H1 (cell line): Measurements from ENCODE around the gene LSG1. TPM values are rescaled to one million over a fixed set of nuclear protein-coding genes. Genes with fewer than 3 reads are reported as not detected.

Source experiments
- CTCF ChIA-PET: fragments of 300-600 bp; sonication (Branson Sonifier 250); formaldehyde crosslinking; loops from one replicate; lab custom pipeline; 2021; ENCODE audit not compliant: partially characterized antibody; lab: Charles Lee
- POLR2A ChIA-PET: fragments of 300-600 bp; sonication (Branson Sonifier 250); formaldehyde crosslinking; loops from one replicate; lab custom pipeline; 2021; ENCODE audit warnings: inconsistent platforms; ENCODE audit not compliant: partially characterized antibody; lab: Charles Lee
- DNase-seq, 2 experiments: peaks; one replicate each; pipeline versions ENCODE4 v3.0.0 to v3.0.0-alpha.2; 2010 to 2022; ENCODE audit warnings: low spot score in 2 of 2, low read depth in 1 of 2, mixed read lengths in 1 of 2
- FAIRE-seq: peaks from 2 replicates; lab custom pipeline; 2011; peaks lifted over from hg19 to GRCh38; lab: Jason Lieb, UNC
- H2AFZ ChIP-seq: 2 replicates; pipeline ENCODE4 v1.8.1; 2012; ENCODE audit warnings: low read length, inconsistent platforms
- H2AK5ac ChIP-seq: 2 replicates; pipeline ENCODE4 v1.6.1; 2013; ENCODE audit warnings: low read depth, low read length
- H2BK120ac ChIP-seq: replicated peaks from 2 replicates; pipeline ENCODE3; 2013; ENCODE audit warnings: low read depth, low read length, inconsistent platforms
- H2BK12ac ChIP-seq: 2 replicates; pipeline ENCODE4 v1.6.1; 2013; ENCODE audit warnings: low read depth, low read length
- H2BK15ac ChIP-seq: 2 replicates; pipeline ENCODE4 v1.6.1; 2013; ENCODE audit warnings: low read length
- H2BK20ac ChIP-seq: 2 replicates; pipeline ENCODE4 v1.6.1; 2013; ENCODE audit warnings: low read length
- H2BK5ac ChIP-seq: 2 replicates; pipeline ENCODE4 v1.6.1; 2013; ENCODE audit warnings: low read depth, low read length
- H3K14ac ChIP-seq: 2 replicates; pipeline ENCODE4 v1.6.1; 2013; ENCODE audit warnings: inconsistent platforms; ENCODE audit not compliant: insufficient read length
- H3K18ac ChIP-seq: 2 replicates; pipeline ENCODE4 v1.6.1; 2013; ENCODE audit warnings: low read length; ENCODE audit errors: extremely low read depth
- H3K23ac ChIP-seq: 2 replicates; pipeline ENCODE4 v1.6.1; 2013; ENCODE audit warnings: inconsistent platforms; ENCODE audit not compliant: insufficient read length
- H3K23me2 ChIP-seq: 2 replicates; pipeline ENCODE4 v1.6.1; 2013; ENCODE audit warnings: low read depth, low read length
- H3K27ac ChIP-seq: 2 replicates; pipeline ENCODE4 v1.6.1; 2011; ENCODE audit warnings: low read depth, low read length, inconsistent platforms
- H3K27me3 ChIP-seq, 4 experiments: replicated peaks in 1 of 4; 1 replicate in 1 of 4; 2 replicates in 3 of 4; pipeline versions ENCODE4 v1.6.1 to v1.8.1; 2011 to 2013; ENCODE audit warnings: low read length in 3 of 4, mild to moderate bottlenecking in 3 of 4, inconsistent platforms in 2 of 4, mixed read lengths in 2 of 4, moderate library complexity in 1 of 4; ENCODE audit not compliant: control insufficient read depth in 3 of 4, insufficient read depth in 3 of 4; ENCODE audit errors: extremely low read depth in 1 of 4
- H3K36me3 ChIP-seq, 4 experiments: 2 replicates each; pipeline versions ENCODE4 v1.6.1 to v1.8.1; 2011 to 2013; ENCODE audit warnings: mild to moderate bottlenecking in 4 of 4, low read length in 3 of 4, moderate library complexity in 2 of 4, control low read depth in 1 of 4, inconsistent platforms in 1 of 4; ENCODE audit not compliant: insufficient read depth in 4 of 4, control insufficient read depth in 2 of 4
- H3K4ac ChIP-seq: replicated peaks from 2 replicates; pipeline ENCODE3; 2013; ENCODE audit warnings: low read length, low read depth, mixed read lengths, inconsistent platforms; ENCODE audit not compliant: insufficient read length
- H3K4me1 ChIP-seq, 4 experiments: replicated peaks in 1 of 4; 1 replicate in 1 of 4; 2 replicates in 3 of 4; pipeline versions ENCODE4 v1.6.1 to v1.8.1; 2011 to 2013; ENCODE audit warnings: low read length in 3 of 4, inconsistent platforms in 2 of 4, mixed read lengths in 1 of 4; ENCODE audit not compliant: insufficient read depth in 4 of 4, control insufficient read depth in 3 of 4
- H3K4me2 ChIP-seq, 2 experiments: 2 replicates each; pipeline versions ENCODE4 v1.6.1 to v1.8.1; 2011 to 2013; ENCODE audit warnings: low read depth in 2 of 2, low read length in 2 of 2, control low read depth in 1 of 2, inconsistent platforms in 1 of 2, mild to moderate bottlenecking in 1 of 2; ENCODE audit not compliant: insufficient read depth in 1 of 2
- H3K4me3 ChIP-seq, 4 experiments: fragments of 200-600, 300-600 bp in 1 of 4; sonication (generic), shearing (Covaris generic), sonication (Bioruptor Twin) in 1 of 4; 2 replicates each; pipeline versions ENCODE4 v1.5.1 to v1.8.1; 2011 to 2016; ENCODE audit warnings: low read length in 4 of 4, low read depth in 3 of 4, control low read depth in 2 of 4, inconsistent platforms in 2 of 4, mild to moderate bottlenecking in 2 of 4, mixed read lengths in 1 of 4, moderate library complexity in 1 of 4; ENCODE audit not compliant: insufficient read depth in 2 of 4; ENCODE audit errors: extremely low read depth in 1 of 4
- H3K56ac ChIP-seq: replicated peaks from 2 replicates; pipeline ENCODE3; 2013; ENCODE audit warnings: low read depth, mild to moderate bottlenecking, mixed read lengths, low read length, inconsistent platforms; ENCODE audit not compliant: insufficient read length
- H3K79me1 ChIP-seq: 2 replicates; pipeline ENCODE4 v1.6.1; 2013; ENCODE audit warnings: low read depth, low read length, control low read depth
- H3K79me2 ChIP-seq, 2 experiments: 2 replicates each; pipeline versions ENCODE4 v1.6.1 to v1.8.1; 2012 to 2013; ENCODE audit warnings: low read length in 2 of 2, mild to moderate bottlenecking in 2 of 2, inconsistent platforms in 1 of 2; ENCODE audit not compliant: insufficient read depth in 2 of 2, control insufficient read depth in 1 of 2
- H3K9ac ChIP-seq, 4 experiments: replicated peaks in 1 of 4; 1 replicate in 1 of 4; 2 replicates in 3 of 4; pipeline versions ENCODE4 v1.6.1 to v1.8.1; 2011 to 2013; ENCODE audit warnings: low read depth in 3 of 4, low read length in 3 of 4, control low read depth in 2 of 4, mild to moderate bottlenecking in 2 of 4, moderate library complexity in 2 of 4, inconsistent platforms in 1 of 4; ENCODE audit errors: extremely low read depth in 1 of 4
- H3K9me3 ChIP-seq, 2 experiments: 2 replicates each; pipeline versions ENCODE4 v1.6.1 to v1.8.1; 2012 to 2013; ENCODE audit warnings: mild to moderate bottlenecking in 2 of 2, moderate library complexity in 2 of 2, control low read depth in 1 of 2, inconsistent platforms in 1 of 2, low read depth in 1 of 2, low read length in 1 of 2, mixed read lengths in 1 of 2; ENCODE audit not compliant: insufficient read depth in 2 of 2
- H4K20me1 ChIP-seq, 2 experiments: replicated peaks in 1 of 2; 2 replicates each; pipeline versions ENCODE3 to v1.8.1; 2011 to 2013; ENCODE audit warnings: inconsistent platforms in 2 of 2, low read length in 2 of 2, mild to moderate bottlenecking in 1 of 2; ENCODE audit not compliant: insufficient read depth in 2 of 2, control insufficient read depth in 1 of 2
- H4K5ac ChIP-seq: 2 replicates; pipeline ENCODE4 v1.6.1; 2013; ENCODE audit warnings: low read length, low read depth, mixed read lengths, inconsistent platforms; ENCODE audit not compliant: insufficient read length
- H4K8ac ChIP-seq: 2 replicates; pipeline ENCODE4 v1.8.0; 2013; ENCODE audit warnings: mild to moderate bottlenecking, moderate library complexity, low read length, inconsistent platforms; ENCODE audit not compliant: insufficient read depth; ENCODE audit errors: extremely low read depth
- H4K91ac ChIP-seq: replicated peaks from 2 replicates; pipeline ENCODE3; 2013; ENCODE audit warnings: low read length, mixed read lengths, inconsistent platforms; ENCODE audit not compliant: insufficient read length
- BACH1 ChIP-seq: IDR thresholded peaks from 2 replicates; pipeline ENCODE4 v1.6.1; 2012; ENCODE audit warnings: low read length, improper control_type of control experiment
- CEBPB ChIP-seq: IDR thresholded peaks from 2 replicates; pipeline ENCODE4 v1.6.1; 2012; ENCODE audit warnings: low read depth, low read length
- CTBP2 ChIP-seq: IDR thresholded peaks from 2 replicates; pipeline ENCODE4 v1.7.0; 2011; ENCODE audit warnings: borderline replicate concordance, mild to moderate bottlenecking, moderate library complexity, mixed read lengths, low read length; ENCODE audit not compliant: insufficient read depth, insufficient read length
- CTCF ChIP-seq, 3 experiments: IDR thresholded peaks; 1 replicate in 2 of 3; 2 replicates in 1 of 3; pipeline versions ENCODE4 v1.5.1 to v1.6.1; 2011; ENCODE audit warnings: low read length in 3 of 3, mild to moderate bottlenecking in 3 of 3, inconsistent platforms in 2 of 3, low read depth in 1 of 3, moderate library complexity in 1 of 3; ENCODE audit not compliant: insufficient read depth in 1 of 3; ENCODE audit errors: control extremely low read depth in 1 of 3
- E2F6 ChIP-seq: IDR thresholded peaks from 2 replicates; pipeline ENCODE4 v1.6.1; 2012; ENCODE audit warnings: inconsistent platforms
- GTF2F1 ChIP-seq: IDR thresholded peaks from 2 replicates; pipeline ENCODE4 v1.6.1; 2012; ENCODE audit warnings: low read depth, low read length, improper control_type of control experiment, borderline replicate concordance
- MAFK ChIP-seq: IDR thresholded peaks from 2 replicates; pipeline ENCODE4 v1.6.1; 2012; ENCODE audit warnings: low read depth, mild to moderate bottlenecking, improper control_type of control experiment, low read length
- PHF8 ChIP-seq: fragments of 200-600 bp; sonication (generic); conservative IDR thresholded peaks from 2 replicates; pipeline ENCODE4 v1.7.1; 2012; ENCODE audit warnings: low read depth, mild to moderate bottlenecking, inconsistent platforms, low read length, moderate library complexity
- SIRT6 ChIP-seq: IDR thresholded peaks from one replicate; pipeline ENCODE4 v1.7.1; 2012; ENCODE audit warnings: low read length, inconsistent platforms
- YY1 ChIP-seq: IDR thresholded peaks from 2 replicates; pipeline ENCODE4 v1.6.1; 2011; ENCODE audit warnings: low read depth, mild to moderate bottlenecking, low read length
- WGBS, 2 experiments: shearing (Covaris generic) in 1 of 2; methylation state at CpG; one replicate each; pipeline versions ENCODE4 v1.1.6 to v1.1.7; 2013 to 2015; ENCODE audit warnings: low lambda C conversion rate in 2 of 2, mixed read lengths in 2 of 2, inconsistent platforms in 1 of 2, low coverage in 1 of 2, missing lambda C conversion rate in 1 of 2; ENCODE audit not compliant: insufficient replicate concordance in 2 of 2, insufficient coverage in 1 of 2, insufficient read length in 1 of 2; ENCODE audit errors: extremely low coverage in 1 of 2, missing lambda C conversion rate in 1 of 2; 5-methylcytosine and 5-hydroxymethylcytosine counted together
- polyA plus RNA-seq, 7 experiments: library from polyadenylated mRNA; depleted of rRNA in 3 of 7; stranded (reverse) in 5 of 7; unstranded in 2 of 7; fragments of >200 nt in 5 of 7; fragments of 200-250 nt in 2 of 7; gene quantifications; 1 replicate in 5 of 7; 2 replicates in 1 of 7; 4 replicates in 1 of 7; pipeline versions ENCODE4 v1.2.1 to v1.2.3, GENCODE V29; 2011 to 2013; ENCODE audit warnings: missing spikeins in 2 of 7, mixed read lengths in 2 of 7
- total RNA-seq: library from RNA; stranded (reverse); fragmentation: NEBNext Ultra II Directional; extraction: Animal tissue kit (Norgen Biotek cat#: 25700); gene quantifications from 2 replicates; pipeline ENCODE4 v1.2.1, GENCODE V29; 2021

LSG1 gene
- total and polyA plus RNA-seq, 2 of the 8 experiments (the other 6 are each of a cell fraction or from before 2014, with no cell fraction given), result 23.7 to 47.6 TPM

GRCh38 chr3:194604126-194604525 lies 67.9 kb downstream of the LSG1 start:
- CTCF ChIA-PET, result interaction anchor here (0.6 to 1.9 kb wide), 8 partner anchors 10 to 136 kb away, joined by 3 to 9 read pairs (median 6); no protein-coding TSS in a partner anchor
- FAIRE-seq, result no peak
- TF ChIP-seq BACH1 (no peak), E2F6 (no peak), CTCF (IDR thresholded peaks at IDR 0.05; ENCODE audit: control extremely low read depth in 1 of 3, insufficient read depth in 1 of 3, low read depth in 1 of 3, low read length in 3 of 3) (no peak), PHF8 (no peak), CTBP2 (no peak), GTF2F1 (no peak), SIRT6 (no peak), YY1 (no peak), MAFK (no peak), CEBPB (no peak)

More at GRCh38 chr3:194604126-194604525, 67.9 kb downstream of the LSG1 start:
- H2BK5ac ChIP-seq, result no peak overlapping the region
- H3K56ac ChIP-seq, result no peak overlapping the region
- no peaks in the 10 kb centered on the region; a peak in 2 of 8 replicates for H3K36me3 ChIP-seq
- 92% methylated on average over 17 of the region's 22 CpGs; no CpG with 5 or more reads in 1 of the 2 experiments for WGBS, 2 experiments
- H2BK12ac ChIP-seq, result no peak overlapping the region
- no peaks in the 10 kb centered on the region for H3K4me1 ChIP-seq
- POLR2A ChIA-PET, result interaction anchor here (1.3 to 1.5 kb wide), 3 partner anchors 8 to 10 kb away, joined by 3 to 4 read pairs (median 3); no protein-coding TSS in a partner anchor
- no peak overlapping the region for H3K18ac ChIP-seq
- H4K91ac ChIP-seq, result no peak overlapping the region
- no peaks in the 10 kb centered on the region for H3K27me3 ChIP-seq
- no peak overlapping the region for H3K4me3 ChIP-seq
- no peak overlapping the region for H2BK15ac ChIP-seq
- H3K4ac ChIP-seq, result no peak overlapping the region
- no peak overlapping the region for H2BK120ac ChIP-seq
- H3K27ac ChIP-seq, result no peak overlapping the region
- H3K79me1 ChIP-seq, result no peaks in the 10 kb centered on the region
- no peak overlapping the region for H4K8ac ChIP-seq
- H3K79me2 ChIP-seq, result no peaks in the 10 kb centered on the region
- no peak overlapping the region for H2BK20ac ChIP-seq
- DNase-seq, result no peak
- H3K9ac ChIP-seq, result no peak overlapping the region
- H3K23ac ChIP-seq, result no peak overlapping the region
- no peaks in the 10 kb centered on the region for H3K23me2 ChIP-seq
- H3K9me3 ChIP-seq, result no peaks in the 10 kb centered on the region
- H2AFZ ChIP-seq, result no peak overlapping the region
- no peak overlapping the region for H4K5ac ChIP-seq
- no peak overlapping the region for H3K14ac ChIP-seq
- H4K20me1 ChIP-seq, result peaks cover 0 to 2% of the 10 kb centered on the region in 2 experiments
- no peak overlapping the region for H3K4me2 ChIP-seq
- H2AK5ac ChIP-seq, result no peak overlapping the region
